HepG2 (cell line): ENCODE measurements around the gene SNAPC3.

ENCODE experiments used
- CEBPB ChIP-seq: IDR thresholded peaks from 2 replicates; pipeline ENCODE4 v1.6.1; 2011; ENCODE audit warnings: low read depth, low read length, improper control_type of control experiment, borderline replicate concordance
- CTCF ChIP-seq: sonication (generic); formaldehyde crosslinking; IDR thresholded peaks from 2 replicates; pipeline ENCODE4 v1.5.0; 2020; ENCODE audit warnings: mild to moderate bottlenecking, missing genetic modification reagents, moderate library complexity
- EZH2 ChIP-seq: conservative IDR thresholded peaks from 2 replicates; pipeline ENCODE4 v1.6.1; 2012; ENCODE audit warnings: mild to moderate bottlenecking, low read depth, low read length, moderate library complexity
- KAT7 ChIP-seq: IDR thresholded peaks from 2 replicates; pipeline ENCODE4 v1.6.1; 2018; ENCODE audit warnings: borderline replicate concordance, missing compliant biosample characterization
- KLF15 ChIP-seq: sonication (generic); formaldehyde crosslinking; IDR thresholded peaks from 2 replicates; pipeline ENCODE4 v1.8.1; 2023; ENCODE audit warnings: borderline replicate concordance, mild to moderate bottlenecking, inconsistent platforms, missing genetic modification reagents, mixed read lengths
- KLF6 ChIP-seq: IDR thresholded peaks from 2 replicates; pipeline ENCODE4 v1.8.0; 2016; ENCODE audit warnings: missing biosample characterization, missing genetic modification reagents
- MYC ChIP-seq: sonication (generic); formaldehyde crosslinking; IDR thresholded peaks from 2 replicates; pipeline ENCODE4 v1.9.0; 2021; ENCODE audit warnings: missing genetic modification reagents, borderline replicate concordance
- SP5 ChIP-seq: IDR thresholded peaks from 2 replicates; pipeline ENCODE4 v1.6.1; 2016; ENCODE audit warnings: low read depth, borderline replicate concordance
- SRSF9 ChIP-seq: fragments of 200-400 bp; formaldehyde crosslinking; IDR thresholded peaks from 2 replicates; pipeline ENCODE4 v1.6.1; 2018; ENCODE audit warnings: borderline replicate concordance, mild to moderate bottlenecking, low read depth, low read length; ENCODE audit not compliant: insufficient read depth, poor library complexity, severe bottlenecking
- TBP ChIP-seq: sonication (generic); formaldehyde crosslinking; IDR thresholded peaks from 2 replicates; pipeline ENCODE4 v1.5.0; 2020; ENCODE audit warnings: missing genetic modification reagents
- TCF7L2 ChIP-seq: IDR thresholded peaks from 2 replicates; pipeline ENCODE4 v1.6.1; 2011; ENCODE audit warnings: mild to moderate bottlenecking, low read depth, low read length, moderate library complexity
- ZNF280B ChIP-seq: sonication (generic); formaldehyde crosslinking; IDR thresholded peaks from 2 replicates; pipeline ENCODE4 v1.5.0; 2020; ENCODE audit warnings: missing genetic modification reagents, mild to moderate bottlenecking, borderline replicate concordance
- ZNF280D ChIP-seq: sonication (generic); formaldehyde crosslinking; IDR thresholded peaks from 2 replicates; pipeline ENCODE4 v1.5.1; 2020; ENCODE audit warnings: mild to moderate bottlenecking, missing genetic modification reagents

GRCh38 chr9:15491950-15492349 lies 69.3 kb downstream of the SNAPC3 start:
- TF ChIP-seq TBP (CRISPR knock-in tag) (no peak), KLF15 (no peak), SP5 (no peak), EZH2 (no peak), CEBPB (no peak), ZNF280D (CRISPR knock-in tag) (no peak), TCF7L2 (no peak), SRSF9 (no peak), MYC (no peak), KLF6 (CRISPR knock-in tag) (no peak), ZNF280B (CRISPR knock-in tag) (no peak), CTCF (CRISPR knock-in tag) (no peak), KAT7 (CRISPR knock-in tag) (no peak)
